K562 (cell line): ENCODE results near the gene TRMT112. TPM values are rescaled to one million over a fixed set of nuclear protein-coding genes. Genes with fewer than 3 reads are reported as not detected.

Experiments
- CXXC5 ChIP-seq: fragments of 250-450 bp; sonication (Bioruptor Pico); IDR thresholded peaks from 2 replicates; pipeline ENCODE4 v1.8.0; 2022; ENCODE audit warnings: inconsistent platforms, mild to moderate bottlenecking, moderate library complexity
- FIP1L1 ChIP-seq: fragments of 200-400 bp; formaldehyde crosslinking; IDR thresholded peaks from 2 replicates; pipeline ENCODE4 v1.6.1; 2018; ENCODE audit warnings: mild to moderate bottlenecking, low read depth, low read length; ENCODE audit not compliant: poor library complexity, severe bottlenecking
- GABPA ChIP-seq: fragments of 200-800 bp; sonication (Bioruptor generic); conservative IDR thresholded peaks from 2 replicates; pipeline ENCODE4 v1.6.1; 2016; ENCODE audit warnings: low read depth, missing genetic modification characterization, missing compliant biosample characterization
- HEY1 ChIP-seq: fragments of 250-450 bp; sonication (Bioruptor Pico); IDR thresholded peaks from 2 replicates; pipeline ENCODE4 v1.5.0; 2020; ENCODE audit warnings: mild to moderate bottlenecking, moderate library complexity, borderline replicate concordance
- HIVEP1 ChIP-seq: fragments of 250-450 bp; sonication (Bioruptor Pico); IDR thresholded peaks from 2 replicates; pipeline ENCODE4 v1.4.0; 2020; ENCODE audit warnings: mild to moderate bottlenecking
- KAT2B ChIP-seq: IDR thresholded peaks from one replicate; pipeline ENCODE4 v1.6.1; 2012; ENCODE audit warnings: low read depth, mild to moderate bottlenecking, control low read depth, inconsistent platforms, low read length, moderate library complexity
- KHSRP ChIP-seq: fragments of 450-650 bp; IDR thresholded peaks from 2 replicates; pipeline ENCODE4 v1.6.1; 2017
- LARP7 ChIP-seq: fragments of 450-650 bp; IDR thresholded peaks from 2 replicates; pipeline ENCODE4 v1.6.1; 2016
- MEF2A ChIP-seq: IDR thresholded peaks from 2 replicates; pipeline ENCODE4 v1.6.1; 2011; ENCODE audit warnings: low read depth, mild to moderate bottlenecking, low read length, moderate library complexity; ENCODE audit not compliant: control insufficient read depth
- MTA1 ChIP-seq: fragments of 450-650 bp; IDR thresholded peaks from 2 replicates; pipeline ENCODE4 v1.6.1; 2017; ENCODE audit warnings: borderline replicate concordance
- NFYB ChIP-seq: IDR thresholded peaks from 2 replicates; pipeline ENCODE4 v1.6.1; 2011; ENCODE audit warnings: mild to moderate bottlenecking, moderate library complexity; ENCODE audit not compliant: insufficient read length; ENCODE audit errors: extremely low read depth
- STAT5B ChIP-seq: fragments of 250-450 bp; sonication (Bioruptor Pico); IDR thresholded peaks from 2 replicates; pipeline ENCODE4 v1.8.0; 2021; ENCODE audit warnings: mild to moderate bottlenecking, inconsistent platforms
- TBL1XR1 ChIP-seq, 2 experiments: IDR thresholded peaks; 2 replicates each; pipeline ENCODE4 v1.6.1; 2012; ENCODE audit warnings: improper control_type of control experiment in 2 of 2, low read length in 2 of 2, mild to moderate bottlenecking in 1 of 2
- XRCC5 ChIP-seq: fragments of 200-400 bp; formaldehyde crosslinking; IDR thresholded peaks from 2 replicates; pipeline ENCODE4 v1.6.1; 2017; ENCODE audit warnings: low read depth, mild to moderate bottlenecking, low read length
- ZBTB17 ChIP-seq: fragments of 450-650 bp; formaldehyde crosslinking; IDR thresholded peaks from 2 replicates; pipeline ENCODE4 v1.4.0; 2020; ENCODE audit warnings: mild to moderate bottlenecking
- ZBTB8A ChIP-seq: fragments of 450-650 bp; IDR thresholded peaks from 2 replicates; pipeline ENCODE4 v1.6.1; 2018; ENCODE audit warnings: mild to moderate bottlenecking, moderate library complexity; ENCODE audit not compliant: partially characterized antibody
- ZFPM2 ChIP-seq: fragments of 250-450 bp; sonication (Bioruptor Pico); IDR thresholded peaks from 2 replicates; pipeline ENCODE4 v1.5.1; 2022; ENCODE audit warnings: mild to moderate bottlenecking
- ZNF551 ChIP-seq: fragments of 250-450 bp; sonication (Bioruptor Pico); IDR thresholded peaks from 2 replicates; pipeline ENCODE4 v1.5.0; 2021; ENCODE audit warnings: mild to moderate bottlenecking, moderate library complexity
- ZNF639 ChIP-seq, 2 experiments: fragments of 200-800 bp in 1 of 2; sonication (Bioruptor generic) in 1 of 2; sonication (generic) in 1 of 2; formaldehyde crosslinking in 1 of 2; IDR thresholded peaks in 1 of 2; conservative IDR thresholded peaks in 1 of 2; 2 replicates each; pipeline versions ENCODE4 v1.5.0 to v1.6.1; 2016 to 2020; ENCODE audit warnings: missing compliant biosample characterization in 1 of 2, missing genetic modification characterization in 1 of 2, missing genetic modification reagents in 1 of 2
- polyA plus RNA-seq, 8 experiments: library from polyadenylated mRNA; depleted of rRNA in 4 of 8; stranded (reverse) in 5 of 8; unstranded in 3 of 8; fragments of >200 nt; fragmentation: Nextera tagmentation in 2 of 8; fragmentation: Illumina TruSeq in 1 of 8; extraction: Ambion mirVana in 2 of 8; extraction: Trizol in 1 of 8; gene quantifications; 2 replicates each; pipeline versions ENCODE4 v1.2.1 to v1.2.3, GENCODE V29; 2011 to 2014; ENCODE audit warnings: inconsistent platforms in 1 of 8, missing spikeins in 1 of 8
- total RNA-seq, 7 experiments: library from RNA; depleted of rRNA in 6 of 7; stranded (reverse); fragments of >200 nt in 6 of 7; fragmentation: Illumina TruSeq in 2 of 7; extraction: Trizol in 2 of 7; gene quantifications; 2 replicates each; pipeline versions ENCODE4 v1.2.1 to v1.2.3, GENCODE V29; 2011 to 2021; ENCODE audit warnings: low replicate concordance in 1 of 7
- TF ChIP-seq, protein P1 (sequence below): sonication (generic); IDR thresholded peaks from 2 replicates; pipeline ENCODE4 v1.6.1; 2016
- TF ChIP-seq, protein P2 (sequence below): sonication (generic); formaldehyde crosslinking; IDR thresholded peaks from 2 replicates; pipeline ENCODE4 v1.8.0; 2022; ENCODE audit warnings: mild to moderate bottlenecking, missing genetic modification reagents
- TF ChIP-seq, protein P3 (sequence below): fragments of 450-650 bp; formaldehyde crosslinking; IDR thresholded peaks from 2 replicates; pipeline ENCODE4 v1.4.0; 2022; ENCODE audit warnings: missing genetic modification characterization

The TRMT112 gene
- total and polyA plus RNA-seq, 9 of the 15 experiments (the other 6 are each of a cell fraction or from before 2014, with no cell fraction given) = 162 to 444 (median 300) TPM

GRCh38 chr11:64341851-64342791 lies 24.8 kb upstream of the TRMT112 start (continued):
- TF ChIP-seq, protein P1, sequence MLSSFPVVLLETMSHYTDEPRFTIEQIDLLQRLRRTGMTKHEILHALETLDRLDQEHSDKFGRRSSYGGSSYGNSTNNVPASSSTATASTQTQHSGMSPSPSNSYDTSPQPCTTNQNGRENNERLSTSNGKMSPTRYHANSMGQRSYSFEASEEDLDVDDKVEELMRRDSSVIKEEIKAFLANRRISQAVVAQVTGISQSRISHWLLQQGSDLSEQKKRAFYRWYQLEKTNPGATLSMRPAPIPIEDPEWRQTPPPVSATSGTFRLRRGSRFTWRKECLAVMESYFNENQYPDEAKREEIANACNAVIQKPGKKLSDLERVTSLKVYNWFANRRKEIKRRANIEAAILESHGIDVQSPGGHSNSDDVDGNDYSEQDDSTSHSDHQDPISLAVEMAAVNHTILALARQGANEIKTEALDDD = no peak
- TF ChIP-seq MTA1 (no peak), KHSRP (no peak), ZFPM2 (peak; percentile 65; the same call in 1 of the 2 replicates), ZNF639 (CRISPR knock-in tag; conservative IDR thresholded peaks at IDR 0.05 in 1 of 2, IDR thresholded peaks at IDR 0.05 in 1 of 2) (no peak), TBL1XR1 (IDR thresholded peaks at IDR 0.05; ENCODE audit: low read length in 2 of 2) (no peak), ZBTB8A (no peak), GABPA (no peak), KAT2B (no peak), LARP7 (no peak), ZBTB17 (CRISPR knock-in tag) (no peak; the same call in 1 of the 2 replicates), HEY1 (no peak), NFYB (no peak), FIP1L1 (no peak), MEF2A (no peak), CXXC5 (CRISPR knock-in tag) (peak; percentile 78), ZNF551 (no peak), HIVEP1 (CRISPR knock-in tag) (no peak), XRCC5 (0 out of 2 replicates have a peak, but pooled peaks have one; percentile 50), STAT5B (CRISPR knock-in tag) (no peak)
- TF ChIP-seq, protein P2, sequence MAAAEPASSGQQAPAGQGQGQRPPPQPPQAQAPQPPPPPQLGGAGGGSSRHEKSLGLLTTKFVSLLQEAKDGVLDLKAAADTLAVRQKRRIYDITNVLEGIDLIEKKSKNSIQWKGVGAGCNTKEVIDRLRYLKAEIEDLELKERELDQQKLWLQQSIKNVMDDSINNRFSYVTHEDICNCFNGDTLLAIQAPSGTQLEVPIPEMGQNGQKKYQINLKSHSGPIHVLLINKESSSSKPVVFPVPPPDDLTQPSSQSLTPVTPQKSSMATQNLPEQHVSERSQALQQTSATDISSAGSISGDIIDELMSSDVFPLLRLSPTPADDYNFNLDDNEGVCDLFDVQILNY = no peak
- TF ChIP-seq, protein P3, sequence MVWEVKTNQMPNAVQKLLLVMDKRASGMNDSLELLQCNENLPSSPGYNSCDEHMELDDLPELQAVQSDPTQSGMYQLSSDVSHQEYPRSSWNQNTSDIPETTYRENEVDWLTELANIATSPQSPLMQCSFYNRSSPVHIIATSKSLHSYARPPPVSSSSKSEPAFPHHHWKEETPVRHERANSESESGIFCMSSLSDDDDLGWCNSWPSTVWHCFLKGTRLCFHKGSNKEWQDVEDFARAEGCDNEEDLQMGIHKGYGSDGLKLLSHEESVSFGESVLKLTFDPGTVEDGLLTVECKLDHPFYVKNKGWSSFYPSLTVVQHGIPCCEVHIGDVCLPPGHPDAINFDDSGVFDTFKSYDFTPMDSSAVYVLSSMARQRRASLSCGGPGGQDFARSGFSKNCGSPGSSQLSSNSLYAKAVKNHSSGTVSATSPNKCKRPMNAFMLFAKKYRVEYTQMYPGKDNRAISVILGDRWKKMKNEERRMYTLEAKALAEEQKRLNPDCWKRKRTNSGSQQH = no peak
